ENCODE results near the gene ARHGAP31. TPM values are rescaled to one million over a fixed set of nuclear protein-coding genes. Genes with fewer than 3 reads are reported as not detected.
"Not testable (repeated sequence)": the region's sequence is repeated elsewhere in the genome, so short reads cannot be mapped to it uniquely, and the experiment has no call there.

ARHGAP31 gene
- total and polyA plus RNA-seq, 7 experiments from 2014 or later, result 1.2 to 11.9 (median 3.0) TPM

- Mint-ChIP-seq H3K4me3 (no peak overlapping the region), H3K27ac (no peak overlapping the region), H3K36me3 (peaks cover 0 to 17% (median 0%) of the 10 kb centered on the region in 5 donors), H3K27me3 (peaks cover 0 to 40% (median 0%) of the 10 kb centered on the region in 5 donors), H3K9me3 (no peaks in the 10 kb centered on the region), H3K4me1 (peaks cover 0 to 8% (median 3%) of the 10 kb centered on the region in 7 donors)
- Histone ChIP-seq H3K4me3 (ENCODE audit: low read length) (no peak overlapping the region), H3K36me3 (ENCODE audit: control insufficient read depth in 2 of 3, insufficient read depth in 3 of 3, low read length in 3 of 3) (no peaks in the 10 kb centered on the region), H3K4me1 (ENCODE audit: control insufficient read depth in 2 of 2, insufficient read depth in 2 of 2, low read length in 2 of 2) (no peaks in the 10 kb centered on the region), H3K27ac (ENCODE audit: low read depth, low read length) (no peak overlapping the region), H3K27me3 (ENCODE audit: control insufficient read depth in 2 of 2, insufficient read depth in 2 of 2, low read length in 2 of 2) (no peaks in the 10 kb centered on the region), H3K9me3 (ENCODE audit: control insufficient read depth in 2 of 3, low read length in 3 of 3) (no peaks in the 10 kb centered on the region)
- CTCF ChIA-PET, result no interaction called here
- POLR2A ChIA-PET, result no interaction called here
- intact Hi-C loops (cut with micrococcal nuclease), result no loop called here
- ATAC-seq (no peak), DNase-seq (no peak)
Measured at GRCh38 chr3:119330181-119330580, 36.0 kb downstream of the ARHGAP31 start.

DNA sequence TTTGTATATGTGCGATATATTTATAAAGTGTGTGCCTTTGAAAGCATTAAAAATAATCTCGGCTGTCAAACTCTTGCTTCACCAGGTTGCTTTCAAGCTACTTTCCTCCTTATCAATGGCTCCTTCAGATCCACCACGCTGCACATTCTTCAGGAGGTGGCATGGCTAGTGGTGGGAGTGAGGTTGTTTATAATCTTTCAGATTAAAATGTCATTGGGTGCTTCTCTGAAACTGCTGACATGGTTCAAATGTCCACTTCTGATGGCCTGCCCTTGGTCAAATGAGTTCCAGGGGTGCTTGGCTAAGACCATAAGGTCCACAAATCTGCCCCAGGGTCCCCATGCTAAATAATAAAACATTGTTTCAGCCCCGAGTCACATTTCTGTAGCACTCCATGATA lies 36.7 kb downstream of the ARHGAP31 start:
- H3K9me3 ChIP-seq (ENCODE audit: control insufficient read depth in 2 of 3, low read length in 3 of 3), result no peaks in the 10 kb centered on the region
- intact Hi-C loops (cut with micrococcal nuclease), result no loop called here
- POLR2A ChIA-PET, result no interaction called here
- no peak overlapping the region for H3K4me3 Mint-ChIP-seq
- H3K4me3 ChIP-seq (ENCODE audit: low read length), result no peak overlapping the region
- H3K27me3 Mint-ChIP-seq, result peaks cover 0 to 38% (median 0%) of the 10 kb centered on the region in 5 donors
- H3K36me3 Mint-ChIP-seq, result peaks cover 0 to 21% (median 0%) of the 10 kb centered on the region in 5 donors
- no peaks in the 10 kb centered on the region for H3K36me3 ChIP-seq (ENCODE audit: control insufficient read depth in 2 of 3, insufficient read depth in 3 of 3, low read length in 3 of 3)
- CTCF ChIA-PET, result no interaction called here
- no peaks in the 10 kb centered on the region for H3K4me1 ChIP-seq (ENCODE audit: control insufficient read depth in 2 of 2, insufficient read depth in 2 of 2, low read length in 2 of 2)
- H3K4me1 Mint-ChIP-seq, result peaks cover 0 to 11% (median 4%) of the 10 kb centered on the region in 7 donors
- no peak overlapping the region for H3K27ac Mint-ChIP-seq
- H3K27me3 ChIP-seq (ENCODE audit: control insufficient read depth in 2 of 2, insufficient read depth in 2 of 2, low read length in 2 of 2), result no peaks in the 10 kb centered on the region
- H3K9me3 Mint-ChIP-seq, result peaks cover 0 to 2% (median 0%) of the 10 kb centered on the region in 11 donors
- DNase-seq (no peak), ATAC-seq (no peak)
- H3K27ac ChIP-seq (ENCODE audit: low read depth, low read length), result no peak overlapping the region

- H3K27ac Mint-ChIP-seq, result no peak overlapping the region
- POLR2A ChIA-PET, result interaction anchor here (0.6 kb wide), 1 partner anchor 83 kb away, joined by 3 read pairs; no protein-coding TSS in a partner anchor
- peaks cover 0 to 24% (median 1%) of the 10 kb centered on the region in 5 donors for H3K36me3 Mint-ChIP-seq
- no peak overlapping the region for H3K27ac ChIP-seq (ENCODE audit: low read depth, low read length)
- H3K9me3 Mint-ChIP-seq, result peaks cover 0 to 3% (median 0%) of the 10 kb centered on the region in 11 donors
- intact Hi-C loops (cut with micrococcal nuclease), result no loop called here
- peaks cover 0 to 11% (median 3%) of the 10 kb centered on the region in 7 donors for H3K4me1 Mint-ChIP-seq
- H3K4me3 ChIP-seq (ENCODE audit: low read length), result no peak overlapping the region
- H3K27me3 Mint-ChIP-seq, result peaks cover 0 to 32% (median 0%) of the 10 kb centered on the region in 5 donors
- no peaks in the 10 kb centered on the region for H3K27me3 ChIP-seq (ENCODE audit: control insufficient read depth in 2 of 2, insufficient read depth in 2 of 2, low read length in 2 of 2)
- ATAC-seq, result no peak
- DNase-seq, result no peak
- H3K36me3 ChIP-seq (ENCODE audit: control insufficient read depth in 2 of 3, insufficient read depth in 3 of 3, low read length in 3 of 3), result no peaks in the 10 kb centered on the region
- no peaks in the 10 kb centered on the region for H3K9me3 ChIP-seq (ENCODE audit: control insufficient read depth in 2 of 3, low read length in 3 of 3)
- H3K4me1 ChIP-seq (ENCODE audit: control insufficient read depth in 2 of 2, insufficient read depth in 2 of 2, low read length in 2 of 2), result no peaks in the 10 kb centered on the region
- CTCF ChIA-PET, result no interaction called here
- H3K4me3 Mint-ChIP-seq, result no peak overlapping the region
Measured at GRCh38 chr3:119331661-119332060, 37.5 kb downstream of the ARHGAP31 start.

DNA sequence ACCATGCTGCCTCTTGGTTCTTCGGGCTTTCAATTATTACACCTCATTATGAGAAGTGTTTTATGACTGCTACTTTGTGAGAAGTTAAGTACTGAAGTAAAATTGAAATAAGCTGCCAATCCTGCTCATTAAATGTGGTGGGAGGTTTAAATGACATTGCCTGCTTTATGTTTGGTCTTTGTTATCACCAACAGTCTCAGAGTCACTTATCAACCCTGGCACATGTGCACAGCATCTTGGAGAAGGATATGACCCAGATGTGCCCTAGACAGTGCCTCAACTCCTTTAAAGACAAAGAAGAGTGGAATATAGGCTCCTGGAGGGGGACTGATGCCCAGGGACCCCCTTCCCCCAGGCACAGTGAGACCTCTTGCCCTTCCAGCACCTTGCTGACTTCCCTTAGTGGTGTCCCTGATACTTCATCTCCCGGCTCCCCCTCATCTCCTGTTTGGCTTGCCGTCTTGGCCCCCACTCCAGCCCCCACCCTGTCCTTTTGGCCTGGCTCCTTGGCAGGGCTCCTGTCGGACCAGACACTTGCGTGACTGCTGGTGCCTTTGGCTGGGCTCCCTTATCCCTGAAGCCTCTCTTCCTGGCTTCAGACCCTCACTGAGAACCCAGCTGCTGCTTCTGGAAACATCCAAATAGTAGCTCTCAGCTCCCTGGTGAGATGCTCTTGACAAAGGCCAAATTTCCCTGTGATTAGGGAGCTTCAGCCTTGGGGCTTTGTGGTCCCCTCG lies 39.8 kb downstream of the ARHGAP31 start:
- H3K9me3 ChIP-seq (ENCODE audit: control insufficient read depth in 2 of 3, low read length in 3 of 3), result no peaks in the 10 kb centered on the region
- H3K36me3 ChIP-seq (ENCODE audit: control insufficient read depth in 2 of 3, insufficient read depth in 3 of 3, low read length in 3 of 3), result no peaks in the 10 kb centered on the region
- peaks cover 0 to 5% (median 0%) of the 10 kb centered on the region in 11 donors for H3K9me3 Mint-ChIP-seq
- H3K4me3 Mint-ChIP-seq, result no peak overlapping the region
- peaks cover 0 to 11% (median 3%) of the 10 kb centered on the region in 7 donors for H3K4me1 Mint-ChIP-seq
- POLR2A ChIA-PET, result no interaction called here
- CTCF ChIA-PET, result no interaction called here
- no peak overlapping the region for H3K4me3 ChIP-seq (ENCODE audit: low read length)
- intact Hi-C loops (cut with micrococcal nuclease), result no loop called here
- no peaks in the 10 kb centered on the region for H3K27me3 ChIP-seq (ENCODE audit: control insufficient read depth in 2 of 2, insufficient read depth in 2 of 2, low read length in 2 of 2)
- no peaks in the 10 kb centered on the region for H3K4me1 ChIP-seq (ENCODE audit: control insufficient read depth in 2 of 2, insufficient read depth in 2 of 2, low read length in 2 of 2)
- peaks cover 0 to 32% (median 1%) of the 10 kb centered on the region in 5 donors for H3K36me3 Mint-ChIP-seq
- H3K27me3 Mint-ChIP-seq, result peaks cover 0 to 22% (median 0%) of the 10 kb centered on the region in 5 donors
- DNase-seq, result no peak
- no peak overlapping the region for H3K27ac Mint-ChIP-seq
- ATAC-seq, result no peak
- H3K27ac ChIP-seq (ENCODE audit: low read depth, low read length), result no peak overlapping the region

- H3K36me3 ChIP-seq (ENCODE audit: control insufficient read depth in 2 of 3, insufficient read depth in 3 of 3, low read length in 3 of 3), result no peaks in the 10 kb centered on the region
- no peak overlapping the region for H3K27ac ChIP-seq (ENCODE audit: low read depth, low read length)
- H3K27me3 ChIP-seq (ENCODE audit: control insufficient read depth in 2 of 2, insufficient read depth in 2 of 2, low read length in 2 of 2), result no peaks in the 10 kb centered on the region
- ChIA-PET POLR2A (no interaction called here), CTCF (no interaction called here)
- intact Hi-C loops (cut with micrococcal nuclease), result no loop called here
- H3K9me3 ChIP-seq (ENCODE audit: control insufficient read depth in 2 of 3, low read length in 3 of 3), result no peaks in the 10 kb centered on the region
- peaks cover 0 to 11% (median 2%) of the 10 kb centered on the region in 7 donors for H3K4me1 Mint-ChIP-seq
- no peak for DNase-seq
- no peaks in the 10 kb centered on the region for H3K4me1 ChIP-seq (ENCODE audit: control insufficient read depth in 2 of 2, insufficient read depth in 2 of 2, low read length in 2 of 2)
- ATAC-seq, result no peak
- H3K9me3 Mint-ChIP-seq, result peaks cover 0 to 5% (median 0%) of the 10 kb centered on the region in 11 donors
- H3K27me3 Mint-ChIP-seq, result peaks cover 0 to 11% (median 0%) of the 10 kb centered on the region in 5 donors
- no peak overlapping the region for H3K4me3 Mint-ChIP-seq
- no peak overlapping the region for H3K4me3 ChIP-seq (ENCODE audit: low read length)
- H3K27ac Mint-ChIP-seq, result no peak overlapping the region
- H3K36me3 Mint-ChIP-seq, result peaks cover 0 to 29% (median 1%) of the 10 kb centered on the region in 5 donors
Measured at GRCh38 chr3:119336823-119337222, 42.6 kb downstream of the ARHGAP31 start.

- H3K27ac ChIP-seq (ENCODE audit: low read depth, low read length); DNase-seq; H3K27me3 ChIP-seq (ENCODE audit: control insufficient read depth in 2 of 2, insufficient read depth in 2 of 2, low read length in 2 of 2); H3K4me3 Mint-ChIP-seq; intact Hi-C loops (cut with micrococcal nuclease); H3K4me1 ChIP-seq (ENCODE audit: control insufficient read depth in 2 of 2, insufficient read depth in 2 of 2, low read length in 2 of 2); H3K27me3 Mint-ChIP-seq; H3K9me3 ChIP-seq (ENCODE audit: control insufficient read depth in 2 of 3, low read length in 3 of 3); H3K4me3 ChIP-seq (ENCODE audit: low read length); POLR2A ChIA-PET; H3K27ac Mint-ChIP-seq; H3K36me3 ChIP-seq (ENCODE audit: control insufficient read depth in 2 of 3, insufficient read depth in 3 of 3, low read length in 3 of 3); H3K9me3 Mint-ChIP-seq; ATAC-seq: not testable (repeated sequence)
- CTCF ChIA-PET, result interaction anchor here (0.6 to 1.2 kb wide), 2 partner anchors 61 to 75 kb away, joined by 3 to 5 read pairs; no protein-coding TSS in a partner anchor
- peaks cover 0 to 29% (median 1%) of the 10 kb centered on the region in 5 donors for H3K36me3 Mint-ChIP-seq
- H3K4me1 Mint-ChIP-seq, result peaks cover 0 to 11% (median 2%) of the 10 kb centered on the region in 7 donors
Measured at GRCh38 chr3:119337407-119337806, 43.2 kb downstream of the ARHGAP31 start.
